NCI-H1417 treated with DMSO at 0.1 percent for 48 hours (cell line): ENCODE results near the gene PRKCA.

Experiments
- DNase-seq: peaks from one replicate; lab custom pipeline; 2025; lab: John Stamatoyannopoulos, UW

The PRKCA gene

DNA sequence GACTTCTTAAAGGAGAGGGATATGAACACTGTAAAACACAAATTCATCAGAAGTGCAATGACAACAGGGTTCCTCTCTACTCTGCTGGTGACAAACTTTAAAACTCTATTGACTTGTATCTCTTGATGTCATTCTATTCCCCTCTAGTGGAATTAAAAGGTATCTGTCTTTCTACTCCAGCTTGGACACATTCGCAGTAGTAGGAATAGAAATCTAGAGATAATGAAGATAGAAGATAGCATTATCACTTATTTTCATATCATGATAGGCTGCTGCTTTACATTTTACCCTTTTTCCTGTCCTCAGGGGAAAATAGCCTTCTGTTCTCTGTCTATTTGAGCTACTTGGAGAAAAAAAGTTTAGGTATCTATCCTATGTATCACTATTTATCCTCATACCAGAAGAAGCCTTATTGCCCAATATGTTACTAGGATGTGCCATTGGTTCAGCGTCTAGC, 322.9 kb downstream of the PRKCA start:
- no peak for DNase-seq

DNA sequence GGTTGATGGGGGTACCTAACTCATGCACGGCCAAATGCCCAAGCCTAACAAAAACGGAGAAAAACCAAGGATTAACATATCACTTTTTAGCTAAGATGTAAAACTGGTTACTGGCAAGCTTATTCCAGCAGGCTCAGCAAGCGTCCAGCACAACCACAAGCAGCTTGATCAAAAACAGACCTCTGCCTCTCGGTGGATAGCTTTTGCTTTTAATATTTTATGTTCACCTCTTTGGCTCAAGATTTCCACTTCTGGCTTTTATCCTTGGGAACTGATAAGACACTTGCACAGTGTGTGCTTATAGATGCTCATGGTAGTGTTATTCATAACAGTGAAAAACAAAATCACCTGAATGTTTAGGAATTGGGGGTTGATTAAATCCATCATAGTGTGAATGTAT, 325.6 kb downstream of the PRKCA start:
- DNase-seq: no peak

DNA sequence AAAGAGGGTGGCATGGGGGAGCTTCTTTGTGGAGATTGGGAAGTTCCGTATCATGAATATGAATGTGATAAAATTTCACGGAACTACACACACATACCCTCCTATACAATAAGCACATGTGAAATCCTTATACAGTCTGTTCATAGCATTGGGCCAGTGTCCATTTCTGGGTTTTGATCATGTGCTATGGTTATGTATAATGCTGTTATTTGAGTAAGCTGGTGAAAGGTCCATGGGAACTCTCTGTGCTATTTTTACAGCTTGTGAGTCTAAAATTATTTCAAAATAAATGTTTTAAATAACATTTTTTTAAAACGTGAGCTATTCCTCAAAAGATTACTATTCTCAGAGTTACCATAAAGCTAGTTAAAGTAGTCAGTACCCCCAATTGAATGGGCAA, 327.3 kb downstream of the PRKCA start:
- no peak for DNase-seq

DNA sequence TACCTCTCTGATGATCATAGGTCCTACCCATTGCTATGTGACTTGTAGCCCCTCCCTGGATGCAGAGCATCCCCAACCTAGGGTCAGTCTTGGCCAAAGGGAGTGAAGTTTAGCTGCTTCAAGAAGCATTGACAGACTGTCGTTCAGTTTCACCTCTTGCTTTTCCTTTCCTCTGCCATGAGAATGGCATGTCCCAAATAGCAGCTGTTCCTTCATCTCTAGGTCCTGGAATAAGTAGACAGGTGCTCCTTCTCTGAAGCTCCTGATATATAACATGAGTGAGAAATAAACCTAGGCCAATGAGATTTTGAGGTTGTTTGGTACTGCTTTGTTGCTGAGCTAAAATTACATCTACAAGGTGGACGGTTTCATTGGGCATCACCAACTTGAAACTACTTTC, 328.0 kb downstream of the PRKCA start:
- no peak for DNase-seq

DNA sequence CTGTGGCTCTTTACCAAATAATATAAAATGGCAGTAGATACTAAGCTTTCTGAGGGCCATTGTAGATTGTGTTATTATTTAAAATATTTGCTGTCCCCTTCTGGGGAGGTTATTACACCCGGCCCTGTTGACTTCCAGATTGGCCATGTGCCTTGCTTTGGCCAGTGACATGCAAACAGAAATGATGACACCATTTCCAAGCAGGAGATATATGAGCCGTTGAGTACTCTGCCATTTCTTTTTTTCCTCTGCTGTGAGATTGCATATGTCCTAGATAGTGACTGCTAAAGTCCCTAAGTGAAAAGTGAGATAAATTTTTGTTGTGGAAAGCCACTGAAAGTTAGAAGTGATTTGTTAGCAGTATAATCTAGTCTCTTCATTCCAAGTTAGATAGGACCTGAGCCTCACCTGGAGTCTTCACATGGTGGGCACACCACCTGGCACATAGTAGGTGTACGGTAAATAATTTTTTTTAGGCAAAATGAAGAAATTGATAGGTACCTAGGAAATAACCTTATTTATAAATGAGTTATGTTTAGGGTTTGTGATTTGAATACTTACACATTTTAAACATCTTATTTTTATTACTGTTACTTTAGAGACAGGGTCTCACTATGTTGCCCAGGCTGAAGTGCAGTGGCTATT, 328.5 kb downstream of the PRKCA start:
- DNase-seq: no peak

DNA sequence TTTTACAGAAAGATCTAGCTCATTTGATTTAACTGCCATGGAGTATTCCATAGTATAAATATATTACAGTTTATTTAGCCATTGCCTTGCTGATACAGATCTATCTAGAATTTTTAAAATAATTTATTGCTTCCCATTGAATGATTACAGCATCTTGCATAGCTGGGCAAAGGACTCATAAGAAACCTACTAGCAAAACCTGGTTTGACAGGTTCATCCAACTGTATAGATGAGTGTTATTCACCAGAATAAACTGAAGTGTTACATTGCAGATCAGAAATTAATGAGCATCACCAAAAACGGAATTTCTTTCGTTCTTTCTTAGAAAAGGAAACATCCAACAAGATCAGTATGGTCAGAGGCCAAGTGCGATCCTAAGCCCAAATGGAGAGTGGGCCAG, 330.3 kb downstream of the PRKCA start:
- DNase-seq: no peak

DNA sequence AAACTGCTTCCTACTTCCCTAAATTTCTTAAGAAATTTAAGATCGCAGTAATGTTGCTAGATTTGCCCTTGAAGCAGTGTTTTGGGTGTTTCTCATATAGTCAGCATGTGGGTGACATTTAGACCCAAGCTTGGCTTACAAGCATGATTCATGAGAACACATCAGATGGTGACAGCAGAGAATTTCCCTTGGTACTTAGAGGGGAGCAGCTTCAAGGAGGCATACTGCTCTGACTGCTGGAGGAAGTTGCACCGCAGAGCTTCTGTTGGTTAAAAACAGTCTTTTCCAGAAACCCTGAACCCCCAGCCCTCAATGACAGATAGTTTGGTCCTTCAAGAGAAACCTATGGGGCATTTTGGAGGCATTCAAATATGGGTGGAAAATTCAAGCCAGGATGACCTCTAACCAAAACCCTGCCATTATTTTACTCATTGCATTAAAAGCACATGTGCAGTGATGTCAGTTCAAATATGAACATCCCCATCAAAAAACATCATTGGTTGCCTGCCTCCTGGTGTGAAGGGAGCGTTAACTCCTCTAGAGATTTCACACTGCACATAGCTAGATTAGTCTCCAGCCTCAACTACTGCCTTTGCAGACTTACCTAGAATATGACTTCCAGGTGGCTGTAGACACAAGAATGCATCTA, 331.0 kb downstream of the PRKCA start:
- DNase-seq: no peak

DNA sequence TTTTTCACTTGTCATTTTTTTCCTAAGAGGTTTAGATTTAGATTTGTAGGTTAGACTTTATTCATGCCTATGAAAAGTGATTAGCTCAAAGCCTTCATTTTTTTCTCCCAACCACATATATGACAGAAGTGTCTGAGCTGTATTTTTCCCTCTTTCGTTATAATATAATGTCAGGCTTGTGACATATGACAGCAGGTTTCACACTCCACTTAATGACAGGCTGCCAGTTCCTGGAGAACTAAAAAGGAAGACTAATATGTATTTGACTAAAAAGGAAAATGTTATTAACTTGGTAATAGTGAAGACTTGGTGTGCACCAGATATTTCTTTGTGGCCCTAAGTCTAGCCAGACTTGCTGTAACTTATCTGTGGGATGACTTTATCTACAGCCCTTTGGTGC, 331.8 kb downstream of the PRKCA start:
- no peak for DNase-seq

DNA sequence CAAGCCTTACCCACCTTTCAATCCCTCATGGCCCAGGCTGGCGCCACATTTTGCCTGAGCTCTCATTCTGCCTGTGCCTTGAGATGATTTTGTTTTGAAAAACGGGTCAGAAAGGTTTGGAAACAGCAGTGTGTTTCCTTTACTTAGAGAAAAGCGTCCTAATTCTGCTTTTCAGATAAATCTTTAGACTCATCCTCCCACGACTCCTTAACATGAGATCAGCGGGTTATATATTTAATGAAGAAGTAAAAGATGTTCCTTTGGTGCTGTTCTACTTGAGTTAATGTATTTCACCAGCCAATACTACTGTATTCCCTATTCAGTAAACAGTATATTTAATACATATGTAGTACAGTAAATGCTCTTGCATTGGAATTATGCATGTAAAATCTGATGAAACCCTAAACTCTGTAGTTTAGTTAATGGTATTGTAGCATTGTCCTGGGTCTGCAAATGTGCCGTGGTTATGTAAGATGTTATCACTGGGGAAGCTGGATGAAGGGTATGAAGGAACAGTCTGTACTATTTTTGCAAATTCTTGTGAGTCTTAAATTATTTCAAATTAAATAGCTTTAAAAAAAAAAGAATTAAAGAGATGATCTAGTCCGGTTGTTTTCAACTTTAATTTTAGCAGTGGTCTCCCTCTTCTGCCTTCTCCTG, 333.1 kb downstream of the PRKCA start:
- no peak for DNase-seq

DNA sequence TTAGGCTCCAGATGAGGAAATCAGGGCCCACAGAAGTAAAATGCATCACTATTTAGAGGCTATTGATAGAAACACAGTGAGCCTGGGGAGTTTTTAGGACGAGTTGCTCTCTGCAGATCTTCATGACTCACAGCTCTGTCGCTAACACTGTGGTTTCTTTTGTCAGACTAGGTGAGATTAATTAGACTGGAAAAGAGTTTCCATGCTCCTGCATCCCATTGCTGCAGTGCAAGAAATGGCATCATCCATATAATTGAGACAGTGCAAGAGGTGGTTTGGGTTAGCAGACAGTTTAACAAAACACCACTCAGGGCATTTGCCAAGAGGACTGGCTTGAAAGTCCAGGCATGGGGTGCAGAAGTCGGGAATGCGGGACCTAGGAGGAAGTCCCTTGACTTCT, 333.7 kb downstream of the PRKCA start:
- DNase-seq: no peak

DNA sequence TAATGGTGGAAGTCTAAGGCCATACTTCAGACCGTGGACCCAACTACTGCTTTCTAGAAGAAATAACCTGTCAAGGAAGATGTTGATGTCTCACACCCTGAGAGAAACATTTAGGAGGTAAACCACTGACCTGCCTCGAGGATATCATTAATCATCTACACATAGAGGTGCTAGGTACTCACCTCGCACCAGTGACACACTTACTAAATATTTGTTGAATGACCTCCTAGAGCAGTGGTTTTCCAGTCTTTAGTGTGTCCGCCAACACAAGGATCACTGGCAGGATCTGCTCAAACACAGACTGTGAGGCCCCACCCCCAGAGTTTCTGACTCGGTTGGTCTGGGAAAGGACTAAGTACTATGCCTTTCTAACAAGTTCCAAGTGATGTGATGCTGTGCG, 335.1 kb downstream of the PRKCA start:
- no peak for DNase-seq

DNA sequence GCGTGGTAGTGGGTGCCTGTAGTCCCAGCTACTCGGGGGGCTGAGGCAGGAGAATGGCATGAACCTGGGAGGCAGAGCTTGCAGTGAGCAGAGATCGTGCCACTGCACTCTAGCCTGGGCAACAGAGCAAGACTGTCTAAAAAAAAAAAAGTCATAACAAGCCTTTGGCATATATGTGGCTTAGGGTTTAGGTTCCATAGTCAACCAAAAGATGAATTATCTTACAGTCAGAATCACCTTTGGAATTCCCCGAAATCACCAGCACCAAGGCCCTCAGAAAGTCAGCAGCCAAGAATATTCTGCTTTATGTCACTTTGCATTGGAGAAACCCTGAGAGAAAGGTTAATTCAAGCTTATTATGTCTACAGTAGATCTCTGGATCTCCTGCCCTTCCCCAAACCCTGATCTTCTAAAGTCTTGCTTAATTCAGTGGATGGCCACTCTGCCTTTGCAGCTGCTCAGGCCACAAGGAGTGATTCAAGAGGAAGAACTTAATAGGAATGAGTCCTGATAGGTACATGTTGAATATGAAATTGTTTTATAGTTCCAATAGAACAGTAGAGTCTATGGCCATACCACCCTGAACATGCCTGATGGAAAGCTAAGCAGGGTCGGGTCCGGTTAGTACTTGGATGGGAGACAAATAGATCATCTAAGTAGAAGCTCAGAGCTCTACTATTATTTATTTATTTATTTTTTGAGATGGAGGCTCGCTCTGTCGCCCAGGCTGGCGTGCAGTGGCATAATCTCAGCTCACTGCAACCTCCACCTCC, 336.5 kb downstream of the PRKCA start:
- DNase-seq: no peak

DNA sequence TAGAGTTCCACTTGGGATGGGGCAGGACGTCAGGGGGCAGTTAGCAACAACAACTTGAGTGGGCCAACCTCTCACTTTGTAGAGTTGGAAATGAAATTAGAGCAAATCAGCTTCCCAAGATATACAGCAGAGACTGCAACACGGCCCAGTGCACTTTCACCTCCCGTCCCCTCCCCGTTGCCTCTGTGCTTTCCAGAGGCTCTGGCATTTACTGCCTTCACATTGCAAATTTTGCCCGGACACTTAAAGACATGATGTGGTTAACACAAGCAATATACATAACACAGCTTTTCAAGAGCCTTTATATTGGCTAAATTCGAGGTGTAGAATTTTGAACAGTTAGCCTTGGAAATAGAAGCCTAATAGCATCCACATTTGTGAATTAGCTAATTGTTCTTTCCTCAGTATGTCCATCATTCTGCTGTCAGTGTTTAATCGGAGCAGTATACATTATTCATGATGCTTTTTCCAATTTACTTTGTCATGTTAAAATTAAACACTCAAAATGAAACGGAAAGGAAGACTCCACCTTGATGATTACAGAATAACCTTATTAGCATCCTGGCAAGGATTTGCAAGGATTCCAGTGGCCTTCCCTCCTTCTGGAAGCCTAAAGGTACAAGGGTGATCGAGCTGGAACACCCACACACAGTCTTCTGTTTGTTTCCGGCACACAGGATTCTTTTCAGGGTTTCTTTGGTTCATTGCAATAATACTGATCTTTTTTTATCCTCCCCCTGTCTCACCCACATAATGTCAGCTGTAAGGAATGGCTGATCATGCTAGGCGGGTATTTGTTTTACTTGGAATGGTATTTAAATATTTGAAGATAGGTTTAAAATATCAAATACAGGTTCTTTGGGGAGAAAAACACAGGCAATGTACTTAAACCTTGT, 341.6 kb downstream of the PRKCA start:
- DNase-seq: no peak

DNA sequence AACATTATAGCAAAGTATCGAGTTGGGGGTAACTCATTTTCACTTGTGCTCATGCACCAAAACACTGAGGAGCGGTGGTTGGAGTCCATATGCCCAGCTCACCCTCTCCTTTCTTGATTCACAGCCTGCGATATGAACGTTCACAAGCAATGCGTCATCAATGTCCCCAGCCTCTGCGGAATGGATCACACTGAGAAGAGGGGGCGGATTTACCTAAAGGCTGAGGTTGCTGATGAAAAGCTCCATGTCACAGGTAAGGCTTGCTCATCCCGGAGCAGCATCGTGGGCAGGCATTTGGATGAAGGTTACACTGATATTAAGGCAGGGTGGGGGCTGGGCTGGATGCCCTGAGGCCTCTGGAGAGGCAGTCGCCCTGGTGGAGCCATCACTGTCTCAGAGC, 342.8 kb downstream of the PRKCA start:
- no peak for DNase-seq

DNA sequence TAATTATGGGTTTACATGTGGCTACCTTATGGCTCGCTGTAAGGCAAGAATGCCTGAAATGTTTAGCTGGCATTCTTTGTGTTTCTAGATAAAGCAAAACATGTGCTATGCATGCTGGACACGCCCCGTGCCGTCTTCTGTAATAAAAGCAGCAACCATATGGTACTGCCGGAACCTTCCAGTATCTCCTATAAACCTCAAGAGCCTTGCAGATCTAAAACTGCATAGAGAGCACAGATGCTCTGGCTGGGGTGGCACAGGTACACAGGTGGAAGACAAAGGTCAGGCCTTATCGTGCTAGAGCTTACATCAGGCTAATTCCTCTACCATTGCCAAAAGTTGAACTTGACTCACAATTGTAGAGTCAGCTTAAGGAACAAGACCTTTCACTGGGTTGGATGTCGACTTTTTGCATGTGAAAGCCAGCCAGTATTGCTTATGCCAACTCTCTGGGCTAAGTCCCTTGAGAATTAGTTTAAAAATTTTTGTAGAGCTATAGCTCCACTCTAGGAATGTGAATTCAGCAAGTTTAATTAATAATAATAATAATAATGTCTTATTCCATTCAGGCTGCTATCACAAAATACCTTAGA, 345.1 kb downstream of the PRKCA start:
- no peak for DNase-seq

DNA sequence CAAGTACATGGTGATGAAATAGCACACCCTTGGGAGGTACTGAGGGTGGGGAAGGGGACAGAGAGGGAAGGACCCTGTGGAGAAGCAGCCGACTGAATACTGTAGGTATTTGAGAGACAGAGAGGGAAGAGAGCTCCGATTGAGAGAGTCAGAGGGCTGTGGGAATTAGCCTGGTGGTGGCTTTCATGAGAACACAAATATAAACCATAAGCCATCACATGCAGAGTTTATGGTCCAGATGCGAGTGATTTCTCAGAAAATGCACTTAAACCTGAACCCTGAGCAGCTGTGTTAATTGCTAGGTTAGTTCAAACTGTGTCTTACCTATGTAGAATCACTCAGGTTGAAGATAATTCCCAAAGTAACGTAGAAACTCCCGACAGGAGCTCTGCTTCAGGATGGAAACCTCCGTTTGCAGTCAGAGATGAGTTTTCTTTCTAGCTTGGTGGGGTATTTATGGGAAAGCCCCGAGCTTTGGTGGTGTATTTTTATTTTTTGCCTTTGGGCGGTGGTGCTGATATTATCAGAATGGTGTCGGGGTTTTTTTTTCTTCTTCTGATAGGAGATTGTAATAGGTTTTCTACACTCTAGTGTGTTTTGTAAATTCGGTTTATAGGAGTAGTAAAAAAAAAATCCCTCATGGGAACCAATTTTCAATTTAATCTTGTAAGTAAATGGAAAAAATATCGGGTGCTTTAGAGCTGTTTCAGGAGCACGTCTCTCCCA, 347.6 kb downstream of the PRKCA start:
- DNase-seq: no peak

DNA sequence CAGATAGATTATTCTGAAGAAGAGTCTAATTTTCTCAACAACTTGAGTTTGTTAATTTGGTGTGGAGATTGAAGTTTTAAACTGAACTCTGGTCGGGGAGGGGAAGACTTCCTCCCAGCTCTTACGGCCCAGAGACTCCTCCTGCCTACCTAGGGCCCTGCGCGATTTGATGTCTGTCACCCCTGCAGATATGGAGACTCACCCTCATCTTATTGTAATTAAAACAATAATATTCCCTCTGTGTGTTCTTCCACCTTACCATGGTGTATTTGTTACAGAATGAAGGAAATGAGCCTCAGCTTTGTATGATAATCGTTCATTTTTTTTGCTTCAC, 348.1 kb downstream of the PRKCA start:
- DNase-seq: no peak

DNA sequence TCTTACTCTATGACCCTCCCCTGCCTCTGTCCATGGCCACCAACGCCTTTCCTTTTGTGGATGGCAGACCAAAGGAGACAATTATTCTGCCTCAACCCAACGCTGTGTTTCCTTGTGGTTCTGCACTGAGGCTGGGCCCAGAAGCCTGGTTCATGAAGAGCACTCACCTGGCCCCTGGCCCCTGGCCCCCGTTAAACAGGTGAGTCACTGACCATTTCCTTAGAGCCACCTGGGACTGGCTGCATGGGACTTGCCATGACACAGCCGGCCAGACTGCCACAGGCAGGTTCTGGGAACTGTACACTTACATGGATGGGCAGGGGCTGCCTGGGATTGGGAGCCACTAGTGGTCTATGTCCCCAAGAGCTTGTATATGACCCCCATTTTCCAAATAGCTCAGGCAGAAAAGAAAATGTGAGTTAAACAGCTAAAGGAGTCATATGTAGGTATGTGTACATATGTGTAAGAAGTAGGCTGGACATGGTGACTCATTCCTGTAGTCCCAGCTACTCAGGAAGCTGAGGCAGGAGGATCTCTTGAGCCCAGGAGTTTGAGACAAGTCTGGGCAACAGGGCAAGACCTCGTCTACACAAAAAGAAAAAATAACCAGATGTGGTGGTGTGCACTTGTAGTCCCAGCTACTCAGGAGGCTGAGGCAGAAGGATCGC, 350.6 kb downstream of the PRKCA start:
- DNase-seq: no peak

DNA sequence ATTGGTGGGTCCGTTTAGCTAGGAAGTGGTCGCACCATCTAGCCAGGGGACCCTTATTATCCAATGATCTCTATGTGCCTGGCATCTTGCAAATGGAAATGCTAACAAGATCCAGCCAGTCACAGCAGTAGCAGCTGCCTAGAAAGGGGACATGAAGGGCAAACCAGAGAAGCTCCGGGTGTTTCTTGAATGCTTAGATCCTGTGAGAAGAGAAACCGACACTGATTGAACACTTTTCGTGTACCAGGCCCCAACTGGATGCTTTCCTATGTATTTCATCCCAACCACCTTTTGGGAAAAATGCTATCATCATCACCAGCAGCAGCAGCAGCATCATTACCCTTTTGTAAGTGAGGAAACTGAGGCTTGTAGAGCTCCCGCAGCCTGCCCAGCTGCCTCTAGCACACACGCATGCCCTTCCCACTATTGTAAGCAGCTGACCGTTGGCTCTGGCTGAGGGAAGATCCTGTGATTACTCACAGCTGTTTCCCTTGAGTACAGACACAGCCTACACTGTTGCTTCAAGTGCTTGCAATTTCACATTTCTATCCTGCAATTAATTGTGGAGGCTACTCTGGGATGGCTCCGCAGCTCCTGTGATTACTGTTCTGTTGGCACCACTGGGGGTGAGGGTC, 351.8 kb downstream of the PRKCA start:
- no peak for DNase-seq

DNA sequence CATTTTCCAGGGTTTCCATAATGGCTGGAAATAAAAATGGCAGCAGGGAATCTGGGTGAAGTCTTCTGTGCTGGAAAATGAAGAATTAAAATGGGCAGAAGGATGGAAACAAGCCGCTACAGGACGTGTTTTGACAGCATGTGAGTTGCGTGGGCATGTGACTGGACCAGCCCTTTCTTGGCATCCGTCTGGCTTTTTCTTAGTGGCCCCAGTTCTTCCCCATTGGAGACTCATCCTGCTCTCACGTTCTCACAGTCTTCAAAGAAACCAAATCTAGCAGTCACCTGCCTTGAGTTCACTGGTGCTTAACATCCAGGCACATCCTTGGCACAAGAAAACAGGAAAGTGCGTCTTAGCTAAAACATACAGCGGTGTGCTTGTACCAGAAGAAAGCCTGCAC, 352.4 kb downstream of the PRKCA start:
- no peak for DNase-seq
